HEK293 (cell line): Measurements from ENCODE around the gene ANKRD33.

ENCODE experiments used
- CTCF ChIA-PET: fragments of 350-600 bp; formaldehyde crosslinking; extraction: SDS; loops from one replicate; lab custom pipeline; 2021; ENCODE audit warnings: antibody characterized with exemption; lab: Yijun Ruan, JAX
- POLR2A ChIA-PET: fragments of 300-600 bp; formaldehyde crosslinking; extraction: SDS; loops from one replicate; lab custom pipeline; 2020; ENCODE audit warnings: antibody characterized with exemption, inconsistent platforms; lab: Yijun Ruan, JAX
- H3K27ac ChIP-seq: fragments of 200-500 bp; sonication (Bioruptor generic); 2 replicates; pipeline ENCODE4 v1.5.1; 2014; ENCODE audit warnings: low read depth, low read length, control low read depth, inconsistent platforms; ENCODE audit errors: extremely low read depth
- H3K36me3 ChIP-seq, 2 experiments: fragments of 200-500 bp in 1 of 2; sonication (Bioruptor generic) in 1 of 2; 1 replicate in 1 of 2; 2 replicates in 1 of 2; pipeline ENCODE4 v1.5.1; 2014 to 2017; ENCODE audit warnings: inconsistent platforms in 2 of 2, low read length in 2 of 2; ENCODE audit not compliant: control insufficient read depth in 2 of 2, insufficient read depth in 1 of 2
- H3K4me1 ChIP-seq: fragments of 200-500 bp; sonication (Bioruptor generic); 2 replicates; pipeline ENCODE4 v1.5.1; 2014; ENCODE audit warnings: mild to moderate bottlenecking, low read length, inconsistent platforms; ENCODE audit not compliant: control insufficient read depth, insufficient read depth
- H3K4me3 ChIP-seq: 2 replicates; pipeline ENCODE4 v1.5.1; 2011; ENCODE audit warnings: low read depth, mild to moderate bottlenecking, control low read depth, low read length, moderate library complexity
- H3K9me3 ChIP-seq: fragments of 200-500 bp; sonication (Bioruptor generic); 2 replicates; pipeline ENCODE4 v1.5.1; 2014; ENCODE audit warnings: low read depth, low read length, inconsistent platforms; ENCODE audit not compliant: control insufficient read depth, insufficient read depth
- BCL11A ChIP-seq: fragments of 450-650 bp; formaldehyde crosslinking; IDR thresholded peaks from 2 replicates; pipeline ENCODE4 v1.5.1; 2016; ENCODE audit warnings: low read depth, missing biosample characterization, missing genetic modification characterization
- REPIN1 ChIP-seq: fragments of 450-650 bp; formaldehyde crosslinking; IDR thresholded peaks from 2 replicates; pipeline ENCODE4 v1.5.1; 2017; ENCODE audit warnings: missing biosample characterization, missing genetic modification characterization, low read depth
- SCRT2 ChIP-seq: fragments of 450-650 bp; formaldehyde crosslinking; IDR thresholded peaks from 2 replicates; pipeline ENCODE4 v1.5.1; 2016; ENCODE audit warnings: missing biosample characterization, missing genetic modification characterization
- SP7 ChIP-seq: fragments of 450-650 bp; formaldehyde crosslinking; IDR thresholded peaks from 2 replicates; pipeline ENCODE4 v1.5.1; 2016; ENCODE audit warnings: missing biosample characterization, missing genetic modification characterization
- ZBTB20 ChIP-seq: fragments of 450-650 bp; formaldehyde crosslinking; IDR thresholded peaks from 2 replicates; pipeline ENCODE4 v1.5.1; 2016; ENCODE audit warnings: missing biosample characterization, missing genetic modification characterization
- ZBTB48 ChIP-seq: fragments of 450-650 bp; formaldehyde crosslinking; IDR thresholded peaks from 2 replicates; pipeline ENCODE4 v1.5.1; 2016; ENCODE audit warnings: missing biosample characterization, missing genetic modification characterization
- ZBTB8A ChIP-seq: fragments of 450-650 bp; formaldehyde crosslinking; IDR thresholded peaks from 2 replicates; pipeline ENCODE4 v1.5.1; 2016; ENCODE audit warnings: missing biosample characterization, missing genetic modification characterization
- ZFP69B ChIP-seq: fragments of 450-650 bp; formaldehyde crosslinking; IDR thresholded peaks from 2 replicates; pipeline ENCODE4 v1.5.1; 2016; ENCODE audit warnings: missing biosample characterization, missing genetic modification characterization
- ZNF133 ChIP-seq: fragments of 450-650 bp; formaldehyde crosslinking; IDR thresholded peaks from 2 replicates; pipeline ENCODE4 v1.5.1; 2016; ENCODE audit warnings: missing biosample characterization, missing genetic modification characterization
- ZNF146 ChIP-seq: fragments of 450-650 bp; formaldehyde crosslinking; IDR thresholded peaks from 2 replicates; pipeline ENCODE4 v1.5.1; 2016; ENCODE audit warnings: missing biosample characterization, missing genetic modification characterization
- ZNF24 ChIP-seq: fragments of 450-650 bp; formaldehyde crosslinking; IDR thresholded peaks from 2 replicates; pipeline ENCODE4 v1.5.1; 2016; ENCODE audit warnings: missing biosample characterization, missing genetic modification characterization
- ZNF335 ChIP-seq: fragments of 450-650 bp; formaldehyde crosslinking; conservative IDR thresholded peaks from 2 replicates; pipeline ENCODE4 v1.5.1; 2016; ENCODE audit warnings: missing biosample characterization, missing genetic modification characterization
- ZNF354C ChIP-seq: fragments of 450-650 bp; formaldehyde crosslinking; IDR thresholded peaks from 2 replicates; pipeline ENCODE4 v1.5.1; 2016; ENCODE audit warnings: missing biosample characterization, missing genetic modification characterization, low read depth, borderline replicate concordance
- ZNF394 ChIP-seq: fragments of 450-650 bp; formaldehyde crosslinking; IDR thresholded peaks from 2 replicates; pipeline ENCODE4 v1.5.1; 2016; ENCODE audit warnings: missing biosample characterization, missing genetic modification characterization, mild to moderate bottlenecking, moderate library complexity, borderline replicate concordance
- ZNF404 ChIP-seq: fragments of 450-650 bp; formaldehyde crosslinking; IDR thresholded peaks from 2 replicates; pipeline ENCODE4 v1.5.1; 2017; ENCODE audit warnings: missing biosample characterization, missing genetic modification characterization
- ZNF473 ChIP-seq: fragments of 450-650 bp; formaldehyde crosslinking; IDR thresholded peaks from 2 replicates; pipeline ENCODE4 v1.5.1; 2017; ENCODE audit warnings: missing biosample characterization, missing genetic modification characterization
- ZNF514 ChIP-seq: fragments of 450-650 bp; formaldehyde crosslinking; IDR thresholded peaks from 2 replicates; pipeline ENCODE4 v1.5.1; 2016; ENCODE audit warnings: missing biosample characterization, missing genetic modification characterization
- ZNF558 ChIP-seq: fragments of 450-650 bp; formaldehyde crosslinking; IDR thresholded peaks from 2 replicates; pipeline ENCODE4 v1.5.1; 2016; ENCODE audit warnings: missing biosample characterization, missing genetic modification characterization
- ZNF560 ChIP-seq: fragments of 450-650 bp; formaldehyde crosslinking; IDR thresholded peaks from 2 replicates; pipeline ENCODE4 v1.5.1; 2017; ENCODE audit warnings: missing biosample characterization, missing genetic modification characterization, borderline replicate concordance
- ZNF600 ChIP-seq: fragments of 450-650 bp; formaldehyde crosslinking; IDR thresholded peaks from 2 replicates; pipeline ENCODE4 v1.5.1; 2016; ENCODE audit warnings: missing biosample characterization, missing genetic modification characterization
- ZNF629 ChIP-seq: fragments of 450-650 bp; formaldehyde crosslinking; IDR thresholded peaks from 2 replicates; pipeline ENCODE4 v1.5.1; 2017; ENCODE audit warnings: missing biosample characterization, missing genetic modification characterization
- ZNF707 ChIP-seq: fragments of 450-650 bp; formaldehyde crosslinking; IDR thresholded peaks from 2 replicates; pipeline ENCODE4 v1.5.1; 2016; ENCODE audit warnings: missing biosample characterization, missing genetic modification characterization
- ZNF76 ChIP-seq: fragments of 450-650 bp; formaldehyde crosslinking; IDR thresholded peaks from 2 replicates; pipeline ENCODE4; 2016; ENCODE audit warnings: low read depth, missing biosample characterization, missing genetic modification characterization, borderline replicate concordance
- ZNF776 ChIP-seq: fragments of 450-650 bp; formaldehyde crosslinking; IDR thresholded peaks from 2 replicates; pipeline ENCODE4 v1.5.0; 2017; ENCODE audit warnings: missing biosample characterization, missing genetic modification characterization, borderline replicate concordance
- ZNF843 ChIP-seq: fragments of 450-650 bp; formaldehyde crosslinking; IDR thresholded peaks from 2 replicates; pipeline ENCODE4 v1.5.1; 2016; ENCODE audit warnings: missing biosample characterization, missing genetic modification characterization
- TF ChIP-seq, protein P1 (sequence below): fragments of 450-650 bp; formaldehyde crosslinking; conservative IDR thresholded peaks from 2 replicates; pipeline ENCODE4 v1.5.1; 2016; ENCODE audit warnings: low read depth, missing biosample characterization, missing genetic modification characterization
- TF ChIP-seq, protein P2 (sequence below): fragments of 450-650 bp; formaldehyde crosslinking; IDR thresholded peaks from 2 replicates; pipeline ENCODE4 v1.5.1; 2016; ENCODE audit warnings: missing biosample characterization, missing genetic modification characterization
- TF ChIP-seq, protein P3 (sequence below): fragments of 450-650 bp; formaldehyde crosslinking; IDR thresholded peaks from 2 replicates; pipeline ENCODE4 v1.5.1; 2017; ENCODE audit warnings: missing biosample characterization, missing genetic modification characterization
- TF ChIP-seq, protein P4 (sequence below): fragments of 450-650 bp; formaldehyde crosslinking; IDR thresholded peaks from 2 replicates; pipeline ENCODE4 v1.5.1; 2016; ENCODE audit warnings: missing biosample characterization, missing genetic modification characterization

ANKRD33 gene

DNA sequence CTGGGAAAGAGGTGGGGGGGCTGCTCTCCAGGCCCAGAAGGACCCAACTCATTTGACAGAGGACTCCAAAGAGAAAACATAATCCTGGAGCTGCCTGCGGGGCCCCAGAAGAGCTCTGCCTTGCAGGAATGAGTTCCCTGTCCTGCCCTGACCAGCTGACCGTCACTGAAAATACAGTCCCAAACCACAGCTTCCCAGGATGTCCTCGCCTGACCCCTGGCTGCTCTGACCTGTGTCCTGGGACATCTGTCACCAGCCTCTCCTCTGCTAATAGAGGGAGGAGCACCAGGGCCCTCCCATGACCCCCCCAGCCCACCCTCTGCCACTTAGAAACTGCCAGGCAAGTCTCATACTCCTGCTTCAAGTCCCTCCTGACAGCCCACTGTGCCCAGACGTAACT lies 49.1 kb upstream of the ANKRD33 start (continued):
- no peak for TF ChIP-seq BCL11A (tag by site-specific recombination)
- no peak for TF ChIP-seq ZNF394 (tag by site-specific recombination)

DNA sequence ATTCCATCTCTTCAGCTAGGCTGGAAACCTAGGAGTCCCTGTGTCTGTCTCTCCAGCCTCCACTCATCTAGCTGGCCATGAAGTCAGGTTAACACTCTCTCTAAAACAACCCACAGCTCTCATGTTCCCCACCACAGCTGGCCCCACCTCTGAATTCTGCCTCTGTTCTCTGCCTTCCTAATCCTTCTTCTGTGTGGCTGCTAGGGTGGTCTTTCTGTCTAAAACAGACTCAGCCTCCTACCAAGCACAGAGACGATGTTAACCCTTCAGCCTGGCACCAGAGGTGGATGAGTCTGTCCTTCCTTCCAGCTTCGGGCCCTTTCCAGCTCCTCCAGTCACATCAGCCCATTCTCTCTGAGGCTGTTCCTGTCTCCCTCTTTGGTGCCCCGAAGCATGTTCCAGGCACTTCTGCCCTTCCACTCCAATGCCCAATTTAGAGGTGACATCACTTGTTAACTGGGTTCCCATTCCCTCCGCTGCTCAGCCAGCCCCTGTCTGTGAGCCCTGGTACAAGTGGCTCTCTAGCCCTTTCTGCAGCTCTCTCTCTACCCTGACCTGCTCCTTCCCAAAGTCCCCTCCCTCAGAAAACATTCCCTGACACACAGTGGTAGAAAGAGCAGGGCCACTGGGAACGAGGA lies 48.5 kb upstream of the ANKRD33 start:
- no peaks in the 10 kb centered on the region for H3K36me3 ChIP-seq
- H3K4me3 ChIP-seq: no peak overlapping the region
- ChIA-PET CTCF (interaction anchor here (0.7 to 3.3 kb wide), 3 partner anchors 11 to 36 kb away, joined by 3 to 26 read pairs (median 4); no protein-coding TSS in a partner anchor), POLR2A (interaction anchor here (1.3 kb wide), 1 partner anchor 18 kb away, joined by 3 read pairs; no protein-coding TSS in a partner anchor)
- no peaks in the 10 kb centered on the region for H3K9me3 ChIP-seq
- H3K27ac ChIP-seq: no peak overlapping the region
- H3K4me1 ChIP-seq: 0 out of 2 replicates have a peak, but pooled peaks cover 3% of the 10 kb centered on the region
- TF ChIP-seq ZNF76 (peak; percentile 39; the same call in 1 of the 2 replicates), ZNF133 (tag by site-specific recombination) (peak; percentile 92), REPIN1 (tag by site-specific recombination) (no peak), ZBTB48 (tag by site-specific recombination) (peak; percentile 81), SCRT2 (peak; percentile 33; the same call in 1 of the 2 replicates), ZFP69B (tag by site-specific recombination) (peak; percentile 72; the same call in 1 of the 2 replicates), SP7 (tag by site-specific recombination) (peak; percentile 54; the same call in 1 of the 2 replicates), ZNF354C (no peak), ZNF558 (peak; percentile 16; the same call in 1 of the 2 replicates), ZNF473 (no peak), ZNF707 (tag by site-specific recombination) (no peak), ZBTB8A (tag by site-specific recombination) (peak; percentile 91), ZNF24 (tag by site-specific recombination) (peak; percentile 67; the same call in 1 of the 2 replicates), ZNF776 (tag by site-specific recombination) (no peak), ZBTB20 (tag by site-specific recombination) (peak; percentile 93), ZNF629 (tag by site-specific recombination) (peak; percentile 94), ZNF560 (tag by site-specific recombination) (no peak), ZNF335 (tag by site-specific recombination) (peak; percentile 42; the same call in 1 of the 2 replicates), ZNF843 (tag by site-specific recombination) (no peak), ZNF514 (tag by site-specific recombination) (no peak), ZNF404 (no peak), ZNF146 (no peak), ZNF600 (tag by site-specific recombination) (peak; percentile 89)
- TF ChIP-seq, protein P1, sequence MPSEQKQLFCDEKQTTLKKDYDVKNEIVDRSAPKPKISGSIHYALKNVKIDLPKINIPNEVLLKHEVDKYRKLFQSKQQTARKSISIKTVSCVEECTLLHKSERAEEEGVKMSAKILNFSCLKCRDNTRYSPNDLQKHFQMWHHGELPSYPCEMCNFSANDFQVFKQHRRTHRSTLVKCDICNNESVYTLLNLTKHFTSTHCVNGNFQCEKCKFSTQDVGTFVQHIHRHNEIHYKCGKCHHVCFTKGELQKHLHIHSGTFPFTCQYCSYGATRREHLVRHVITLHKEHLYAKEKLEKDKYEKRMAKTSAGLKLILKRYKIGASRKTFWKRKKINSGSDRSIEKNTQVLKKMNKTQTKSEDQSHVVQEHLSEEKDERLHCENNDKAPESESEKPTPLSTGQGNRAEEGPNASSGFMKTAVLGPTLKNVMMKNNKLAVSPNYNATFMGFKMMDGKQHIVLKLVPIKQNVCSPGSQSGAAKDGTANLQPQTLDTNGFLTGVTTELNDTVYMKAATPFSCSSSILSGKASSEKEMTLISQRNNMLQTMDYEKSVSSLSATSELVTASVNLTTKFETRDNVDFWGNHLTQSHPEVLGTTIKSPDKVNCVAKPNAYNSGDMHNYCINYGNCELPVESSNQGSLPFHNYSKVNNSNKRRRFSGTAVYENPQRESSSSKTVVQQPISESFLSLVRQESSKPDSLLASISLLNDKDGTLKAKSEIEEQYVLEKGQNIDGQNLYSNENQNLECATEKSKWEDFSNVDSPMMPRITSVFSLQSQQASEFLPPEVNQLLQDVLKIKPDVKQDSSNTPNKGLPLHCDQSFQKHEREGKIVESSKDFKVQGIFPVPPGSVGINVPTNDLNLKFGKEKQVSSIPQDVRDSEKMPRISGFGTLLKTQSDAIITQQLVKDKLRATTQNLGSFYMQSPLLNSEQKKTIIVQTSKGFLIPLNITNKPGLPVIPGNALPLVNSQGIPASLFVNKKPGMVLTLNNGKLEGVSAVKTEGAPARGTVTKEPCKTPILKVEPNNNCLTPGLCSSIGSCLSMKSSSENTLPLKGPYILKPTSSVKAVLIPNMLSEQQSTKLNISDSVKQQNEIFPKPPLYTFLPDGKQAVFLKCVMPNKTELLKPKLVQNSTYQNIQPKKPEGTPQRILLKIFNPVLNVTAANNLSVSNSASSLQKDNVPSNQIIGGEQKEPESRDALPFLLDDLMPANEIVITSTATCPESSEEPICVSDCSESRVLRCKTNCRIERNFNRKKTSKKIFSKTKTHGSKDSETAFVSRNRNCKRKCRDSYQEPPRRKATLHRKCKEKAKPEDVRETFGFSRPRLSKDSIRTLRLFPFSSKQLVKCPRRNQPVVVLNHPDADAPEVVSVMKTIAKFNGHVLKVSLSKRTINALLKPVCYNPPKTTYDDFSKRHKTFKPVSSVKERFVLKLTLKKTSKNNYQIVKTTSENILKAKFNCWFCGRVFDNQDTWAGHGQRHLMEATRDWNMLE: no peak
- TF ChIP-seq, protein P2, sequence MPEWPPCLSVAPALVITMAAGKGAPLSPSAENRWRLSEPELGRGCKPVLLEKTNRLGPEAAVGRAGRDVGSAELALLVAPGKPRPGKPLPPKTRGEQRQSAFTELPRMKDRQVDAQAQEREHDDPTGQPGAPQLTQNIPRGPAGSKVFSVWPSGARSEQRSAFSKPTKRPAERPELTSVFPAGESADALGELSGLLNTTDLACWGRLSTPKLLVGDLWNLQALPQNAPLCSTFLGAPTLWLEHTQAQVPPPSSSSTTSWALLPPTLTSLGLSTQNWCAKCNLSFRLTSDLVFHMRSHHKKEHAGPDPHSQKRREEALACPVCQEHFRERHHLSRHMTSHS (tag by site-specific recombination): no peak
- TF ChIP-seq, protein P3, sequence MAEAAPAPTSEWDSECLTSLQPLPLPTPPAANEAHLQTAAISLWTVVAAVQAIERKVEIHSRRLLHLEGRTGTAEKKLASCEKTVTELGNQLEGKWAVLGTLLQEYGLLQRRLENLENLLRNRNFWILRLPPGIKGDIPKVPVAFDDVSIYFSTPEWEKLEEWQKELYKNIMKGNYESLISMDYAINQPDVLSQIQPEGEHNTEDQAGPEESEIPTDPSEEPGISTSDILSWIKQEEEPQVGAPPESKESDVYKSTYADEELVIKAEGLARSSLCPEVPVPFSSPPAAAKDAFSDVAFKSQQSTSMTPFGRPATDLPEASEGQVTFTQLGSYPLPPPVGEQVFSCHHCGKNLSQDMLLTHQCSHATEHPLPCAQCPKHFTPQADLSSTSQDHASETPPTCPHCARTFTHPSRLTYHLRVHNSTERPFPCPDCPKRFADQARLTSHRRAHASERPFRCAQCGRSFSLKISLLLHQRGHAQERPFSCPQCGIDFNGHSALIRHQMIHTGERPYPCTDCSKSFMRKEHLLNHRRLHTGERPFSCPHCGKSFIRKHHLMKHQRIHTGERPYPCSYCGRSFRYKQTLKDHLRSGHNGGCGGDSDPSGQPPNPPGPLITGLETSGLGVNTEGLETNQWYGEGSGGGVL (tag by site-specific recombination): peak; percentile 13; the same call in 1 of the 2 replicates
- TF ChIP-seq, protein P4, sequence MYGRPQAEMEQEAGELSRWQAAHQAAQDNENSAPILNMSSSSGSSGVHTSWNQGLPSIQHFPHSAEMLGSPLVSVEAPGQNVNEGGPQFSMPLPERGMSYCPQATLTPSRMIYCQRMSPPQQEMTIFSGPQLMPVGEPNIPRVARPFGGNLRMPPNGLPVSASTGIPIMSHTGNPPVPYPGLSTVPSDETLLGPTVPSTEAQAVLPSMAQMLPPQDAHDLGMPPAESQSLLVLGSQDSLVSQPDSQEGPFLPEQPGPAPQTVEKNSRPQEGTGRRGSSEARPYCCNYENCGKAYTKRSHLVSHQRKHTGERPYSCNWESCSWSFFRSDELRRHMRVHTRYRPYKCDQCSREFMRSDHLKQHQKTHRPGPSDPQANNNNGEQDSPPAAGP (tag by site-specific recombination): no peak; the same call in 1 of the 2 replicates
